Smooth muscle cell (in vitro differentiated cells): ENCODE measurements around the gene HIF1A. TPM values are rescaled to one million over a fixed set of nuclear protein-coding genes. Genes with fewer than 3 reads are reported as not detected.

Experiments used
- DNase-seq: peaks from one replicate; lab custom pipeline; 2025; ENCODE audit not compliant: unreplicated experiment; lab: John Stamatoyannopoulos, UW
- H2AFZ ChIP-seq: fragments of 200-600 bp; sonication (generic); 2 replicates; pipeline ENCODE4 v1.6.0; 2016; ENCODE audit warnings: antibody characterized with exemption, low read depth, mild to moderate bottlenecking
- H3F3A ChIP-seq: fragments of 200-600 bp; sonication (generic); 2 replicates; pipeline ENCODE4 v1.6.0; 2017; ENCODE audit warnings: antibody characterized with exemption, low read depth
- H3K27ac ChIP-seq: fragments of 200-600 bp; sonication (generic); 2 replicates; pipeline ENCODE4 v1.5.1; 2016; ENCODE audit warnings: low read depth, mild to moderate bottlenecking
- H3K27me3 ChIP-seq: fragments of 200-600 bp; sonication (generic); 2 replicates; pipeline ENCODE4 v1.6.1; 2016; ENCODE audit warnings: low read depth, mild to moderate bottlenecking
- H3K36me3 ChIP-seq: fragments of 200-600 bp; sonication (generic); 2 replicates; pipeline ENCODE4 v1.5.1; 2016; ENCODE audit warnings: low read depth
- H3K4me1 ChIP-seq: fragments of 200-600 bp; sonication (generic); 2 replicates; pipeline ENCODE4 v1.5.1; 2016; ENCODE audit warnings: low read depth
- H3K4me2 ChIP-seq: fragments of 200-600 bp; sonication (generic); 2 replicates; pipeline ENCODE4 v1.6.0; 2016; ENCODE audit warnings: mild to moderate bottlenecking
- H3K4me3 ChIP-seq: fragments of 200-600 bp; sonication (generic); 2 replicates; pipeline ENCODE4 v1.5.1; 2016; ENCODE audit warnings: mild to moderate bottlenecking
- H3K79me2 ChIP-seq: fragments of 200-600 bp; sonication (generic); 2 replicates; pipeline ENCODE4 v1.6.0; 2016; ENCODE audit warnings: low read depth, mild to moderate bottlenecking
- H3K9ac ChIP-seq: fragments of 200-600 bp; sonication (generic); 2 replicates; pipeline ENCODE4 v1.6.0; 2016; ENCODE audit warnings: low read depth
- H3K9me3 ChIP-seq: fragments of 200-600 bp; sonication (generic); replicated peaks from 2 replicates; pipeline ENCODE4 v1.5.1; 2016; ENCODE audit warnings: low read depth
- H4K20me1 ChIP-seq: fragments of 200-600 bp; sonication (generic); 2 replicates; pipeline ENCODE4 v1.6.0; 2016; ENCODE audit warnings: low read depth
- CTCF ChIP-seq: fragments of 200-600 bp; sonication (generic); IDR thresholded peaks from 2 replicates; pipeline ENCODE4 v1.5.1; 2017; ENCODE audit warnings: borderline replicate concordance, mild to moderate bottlenecking, antibody characterized with exemption; ENCODE audit not compliant: insufficient read depth, poor library complexity, severe bottlenecking
- WGBS: methylation state at CpG from one replicate; pipeline ENCODE4 v1.1.7; 2016; ENCODE audit warnings: low lambda C conversion rate; 5-methylcytosine and 5-hydroxymethylcytosine counted together
- polyA plus RNA-seq: library from polyadenylated mRNA; unstranded; fragments of >200 nt; fragmentation: Nextera tagmentation; extraction: Ambion mirVana; gene quantifications from 2 replicates; pipeline ENCODE4 v1.2.1, GENCODE V29; 2016
- total RNA-seq: library from RNA; depleted of rRNA; stranded (reverse); fragments of >200 nt; gene quantifications from 2 replicates; pipeline ENCODE4 v1.2.3, GENCODE V29; 2014

Gene HIF1A
- 333 and 376 TPM in 2 replicates for total RNA-seq
- polyA plus RNA-seq, result 140 and 152 TPM in 2 replicates

GRCh38 chr14:61694830-61695694 is at the start of gene HIF1A:
HIF1A (plus strand) TSS chr14:61695513; CDS start chr14:61695805, 292 bp downstream.
- TF ChIP-seq CTCF, result no peak
- peaks cover 48% of the 10 kb centered on the region for H3K79me2 ChIP-seq
- H3K4me2 ChIP-seq, result peak within 1 kb of the TSS; percentile 93
- peak within 1 kb of the TSS; percentile 94 for H3K27ac ChIP-seq
- DNase-seq, result peak; percentile 78
- H3K4me3 ChIP-seq, result peak within 1 kb of the TSS; percentile 86
- peak within 1 kb of the TSS; percentile 93 for H3K9ac ChIP-seq
- H3K4me1 ChIP-seq, result peaks cover 29% of the 10 kb centered on the region
- no peaks in the 10 kb centered on the region for H3K9me3 ChIP-seq
- H3F3A ChIP-seq, result no peaks in the 10 kb centered on the region
- no peaks in the 10 kb centered on the region for H3K36me3 ChIP-seq
- no peaks in the 10 kb centered on the region for H3K27me3 ChIP-seq
- 3% methylated on average over 55 of the region's 68 CpGs for WGBS
- H4K20me1 ChIP-seq, result peaks cover 43% of the 10 kb centered on the region
- H2AFZ ChIP-seq, result peak within 1 kb of the TSS; percentile 27

GRCh38 chr14:61646366-61647116 is 48.8 kb upstream of the HIF1A start:
- H3K79me2 ChIP-seq, result no peaks in the 10 kb centered on the region
- TF ChIP-seq CTCF, result no peak
- no peaks in the 10 kb centered on the region for H3F3A ChIP-seq
- no peak overlapping the region for H3K27ac ChIP-seq
- no peaks in the 10 kb centered on the region for H3K27me3 ChIP-seq
- no peaks in the 10 kb centered on the region for H3K36me3 ChIP-seq
- no peak overlapping the region for H3K4me3 ChIP-seq
- WGBS, result 85% methylated on average over 5 of the region's 5 CpGs
- H3K9ac ChIP-seq, result no peak overlapping the region
- no peaks in the 10 kb centered on the region for H4K20me1 ChIP-seq
- no peaks in the 10 kb centered on the region for H3K9me3 ChIP-seq
- no peak overlapping the region for H2AFZ ChIP-seq
- H3K4me2 ChIP-seq, result no peak overlapping the region
- H3K4me1 ChIP-seq, result peaks cover 11% of the 10 kb centered on the region
- DNase-seq, result no peak

- Histone ChIP-seq H3K9me3 (no peaks in the 10 kb centered on the region), H3K4me1 (peaks cover 11% of the 10 kb centered on the region), H3K36me3 (no peaks in the 10 kb centered on the region), H2AFZ (no peak overlapping the region), H3K79me2 (no peaks in the 10 kb centered on the region), H3K9ac (no peak overlapping the region), H3K4me3 (no peak overlapping the region), H3F3A (no peaks in the 10 kb centered on the region), H3K27ac (no peak overlapping the region), H4K20me1 (no peaks in the 10 kb centered on the region), H3K27me3 (no peaks in the 10 kb centered on the region), H3K4me2 (no peak overlapping the region)
- no peak for TF ChIP-seq CTCF
- no peak for DNase-seq
- WGBS, result 93% methylated on average over 5 of the region's 5 CpGs
Observed at GRCh38 chr14:61647704-61648103, 47.6 kb upstream of the HIF1A start.
